Measurements from ENCODE around the gene WDHD1. TPM values are rescaled to one million over a fixed set of nuclear protein-coding genes. Genes with fewer than 3 reads are reported as not detected.

WDHD1 gene
- total RNA-seq, 1 experiment from 2014 or later = 45.9 TPM

- peaks cover 14% of the 10 kb centered on the region; the same call in 1 of the 2 replicates for H3K79me2 ChIP-seq (ENCODE audit: low read length)
- no TSS peak for BruUV-seq (replicated peaks)
- H3K27me3 ChIP-seq (ENCODE audit: low read length) = no peaks in the 10 kb centered on the region
- no peak for ATAC-seq
- no peak overlapping the region for H3K4me3 ChIP-seq (ENCODE audit: low read length)
- peaks cover 9% of the 10 kb centered on the region; the same call in 1 of the 2 replicates for H3K4me1 ChIP-seq (ENCODE audit: insufficient read depth, low read length)
- no peaks in the 10 kb centered on the region for H3F3A ChIP-seq (ENCODE audit: low read length, unreplicated experiment)
- no peak for DNase-seq
- no peaks in the 10 kb centered on the region for H3K9me3 ChIP-seq (ENCODE audit: low read length)
- no peaks in the 10 kb centered on the region for H3K36me3 ChIP-seq (ENCODE audit: low read depth, low read length)
- no peaks in the 10 kb centered on the region for H3K9me2 ChIP-seq (replicated peaks; ENCODE audit: low read length)
- H3K27ac ChIP-seq (ENCODE audit: low read length) = no peak overlapping the region
- H2AFZ ChIP-seq (ENCODE audit: low read length) = no peak overlapping the region
- ChIA-PET POLR2A (ENCODE audit: unreplicated experiment) (no interaction called here), CTCF (no interaction called here)
- no peak overlapping the region for H3K9ac ChIP-seq (ENCODE audit: low read length)
- no peak overlapping the region for H3K4me2 ChIP-seq (ENCODE audit: low read length)
- intact Hi-C loops (cut with micrococcal nuclease) = no loop called here
- TF ChIP-seq EZH2phosphoT487 (IDR thresholded peaks at IDR 0.05; ENCODE audit: borderline replicate concordance, low read length) = no peak
- TF ChIP-seq EZH2 (IDR thresholded peaks at IDR 0.05; ENCODE audit: low read length, unreplicated experiment) = no peak
- TF ChIP-seq, protein P1, sequence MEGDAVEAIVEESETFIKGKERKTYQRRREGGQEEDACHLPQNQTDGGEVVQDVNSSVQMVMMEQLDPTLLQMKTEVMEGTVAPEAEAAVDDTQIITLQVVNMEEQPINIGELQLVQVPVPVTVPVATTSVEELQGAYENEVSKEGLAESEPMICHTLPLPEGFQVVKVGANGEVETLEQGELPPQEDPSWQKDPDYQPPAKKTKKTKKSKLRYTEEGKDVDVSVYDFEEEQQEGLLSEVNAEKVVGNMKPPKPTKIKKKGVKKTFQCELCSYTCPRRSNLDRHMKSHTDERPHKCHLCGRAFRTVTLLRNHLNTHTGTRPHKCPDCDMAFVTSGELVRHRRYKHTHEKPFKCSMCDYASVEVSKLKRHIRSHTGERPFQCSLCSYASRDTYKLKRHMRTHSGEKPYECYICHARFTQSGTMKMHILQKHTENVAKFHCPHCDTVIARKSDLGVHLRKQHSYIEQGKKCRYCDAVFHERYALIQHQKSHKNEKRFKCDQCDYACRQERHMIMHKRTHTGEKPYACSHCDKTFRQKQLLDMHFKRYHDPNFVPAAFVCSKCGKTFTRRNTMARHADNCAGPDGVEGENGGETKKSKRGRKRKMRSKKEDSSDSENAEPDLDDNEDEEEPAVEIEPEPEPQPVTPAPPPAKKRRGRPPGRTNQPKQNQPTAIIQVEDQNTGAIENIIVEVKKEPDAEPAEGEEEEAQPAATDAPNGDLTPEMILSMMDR (conservative IDR thresholded peaks at IDR 0.05; ENCODE audit: low read depth, low read length) = no peak
- H4K20me1 ChIP-seq (ENCODE audit: low read length) = no peaks in the 10 kb centered on the region
These were observed 135.2 kb downstream of the WDHD1 start for GRCh38 chr14:54891471-54892245.

DNA sequence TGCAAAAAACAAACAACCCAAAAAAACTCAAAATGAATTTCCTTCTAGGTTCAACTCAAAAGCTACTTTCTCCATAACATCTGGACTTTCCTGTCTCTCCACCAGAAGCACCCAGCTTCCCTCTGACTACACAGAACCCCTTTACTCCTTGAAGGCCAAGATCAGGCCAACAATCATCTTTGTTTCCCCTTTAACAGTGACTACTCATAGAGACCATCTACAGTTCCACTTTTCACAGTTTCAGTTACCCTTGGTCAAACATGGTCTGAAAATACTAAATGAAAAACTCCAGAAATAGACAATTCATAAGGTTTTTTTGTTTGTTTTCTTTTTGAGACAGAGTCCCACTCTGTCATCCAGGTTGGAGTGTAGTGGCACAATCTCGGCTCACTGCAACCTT is 136.1 kb downstream of the WDHD1 start:
- CTCF ChIA-PET = no interaction called here
- H3K36me3 ChIP-seq (ENCODE audit: low read depth, low read length) = no peaks in the 10 kb centered on the region
- no peaks in the 10 kb centered on the region for H4K20me1 ChIP-seq (ENCODE audit: low read length)
- no peak overlapping the region for H3K9ac ChIP-seq (ENCODE audit: low read length)
- H3F3A ChIP-seq (ENCODE audit: low read length, unreplicated experiment) = no peaks in the 10 kb centered on the region
- H3K9me2 ChIP-seq (replicated peaks; ENCODE audit: low read length) = no peaks in the 10 kb centered on the region
- H3K27me3 ChIP-seq (ENCODE audit: low read length) = no peaks in the 10 kb centered on the region
- intact Hi-C loops (cut with micrococcal nuclease) = no loop called here
- TF ChIP-seq, protein P1 (conservative IDR thresholded peaks at IDR 0.05; ENCODE audit: low read depth, low read length) = no peak
- TF ChIP-seq EZH2 (IDR thresholded peaks at IDR 0.05; ENCODE audit: low read length, unreplicated experiment) = no peak
- no peak for TF ChIP-seq EZH2phosphoT487 (IDR thresholded peaks at IDR 0.05; ENCODE audit: borderline replicate concordance, low read length)
- H3K4me3 ChIP-seq (ENCODE audit: low read length) = no peak overlapping the region
- no peaks in the 10 kb centered on the region for H3K9me3 ChIP-seq (ENCODE audit: low read length)
- no TSS peak for BruUV-seq (replicated peaks)
- no peak overlapping the region for H2AFZ ChIP-seq (ENCODE audit: low read length)
- H3K79me2 ChIP-seq (ENCODE audit: low read length) = peaks cover 14% of the 10 kb centered on the region; the same call in 1 of the 2 replicates
- H3K4me1 ChIP-seq (ENCODE audit: insufficient read depth, low read length) = peaks cover 9% of the 10 kb centered on the region; the same call in 1 of the 2 replicates
- POLR2A ChIA-PET (ENCODE audit: unreplicated experiment) = interaction anchor here (0.6 kb wide), 1 partner anchor 82 kb away, joined by 3 read pairs; no protein-coding TSS in a partner anchor
- no peak for DNase-seq
- no peak for ATAC-seq
- no peak overlapping the region for H3K27ac ChIP-seq (ENCODE audit: low read length)
- no peak overlapping the region for H3K4me2 ChIP-seq (ENCODE audit: low read length)

DNA sequence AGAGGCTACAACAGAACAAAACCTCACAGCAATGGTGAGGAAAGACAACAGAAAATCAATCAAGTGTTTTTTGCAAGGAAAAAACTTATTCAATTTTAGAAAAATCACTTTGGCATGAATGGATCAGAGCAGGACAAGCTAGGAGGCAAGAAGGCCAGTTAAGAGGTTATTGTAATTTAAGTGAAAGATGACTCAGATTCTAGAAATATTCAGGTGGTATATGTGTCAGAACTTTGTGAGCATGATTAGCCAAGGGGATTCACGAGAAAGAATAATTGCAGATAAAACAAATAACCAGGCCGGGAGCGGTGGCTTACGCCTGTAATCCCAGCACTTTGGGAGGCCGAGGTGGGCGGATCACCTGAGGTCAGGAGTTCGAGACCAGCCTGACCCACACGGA is 137.0 kb downstream of the WDHD1 start:
- Histone ChIP-seq H3K4me3 (ENCODE audit: low read length) (no peak overlapping the region), H3K9ac (ENCODE audit: low read length) (no peak overlapping the region), H3K9me3 (ENCODE audit: low read length) (no peaks in the 10 kb centered on the region), H4K20me1 (ENCODE audit: low read length) (no peaks in the 10 kb centered on the region), H3K9me2 (replicated peaks; ENCODE audit: low read length) (no peaks in the 10 kb centered on the region), H3K4me1 (ENCODE audit: insufficient read depth, low read length) (peaks cover 3% of the 10 kb centered on the region; the same call in 1 of the 2 replicates), H3K27ac (ENCODE audit: low read length) (no peak overlapping the region), H3K27me3 (ENCODE audit: low read length) (no peaks in the 10 kb centered on the region), H3F3A (ENCODE audit: low read length, unreplicated experiment) (no peaks in the 10 kb centered on the region), H3K79me2 (ENCODE audit: low read length) (peaks cover 14% of the 10 kb centered on the region; the same call in 1 of the 2 replicates), H3K4me2 (ENCODE audit: low read length) (no peak overlapping the region), H2AFZ (ENCODE audit: low read length) (no peak overlapping the region), H3K36me3 (ENCODE audit: low read depth, low read length) (no peaks in the 10 kb centered on the region)
- intact Hi-C loops (cut with micrococcal nuclease) = no loop called here
- ChIA-PET POLR2A (ENCODE audit: unreplicated experiment) (no interaction called here), CTCF (no interaction called here)
- TF ChIP-seq, protein P1 (conservative IDR thresholded peaks at IDR 0.05; ENCODE audit: low read depth, low read length) = no peak
- no peak for TF ChIP-seq EZH2 (IDR thresholded peaks at IDR 0.05; ENCODE audit: low read length, unreplicated experiment)
- TF ChIP-seq EZH2phosphoT487 (IDR thresholded peaks at IDR 0.05; ENCODE audit: borderline replicate concordance, low read length) = no peak
- BruUV-seq (replicated peaks) = no TSS peak
- peak; percentile 36 for DNase-seq
- no peak; the same call in 1 of the 2 replicates for ATAC-seq

All from PC-3 (cell line).